Stimulated activated CD8-positive, alpha-beta memory T cell treated with anti-CD3 and anti-CD28 coated beads, Interleukin-2, amount 100 ng/mL, for 48 hours (primary cell): ENCODE results near the gene AP2S1.
A peak's percentile ranks its signal among the peaks of the same experiment; 100 is the strongest.
"Not testable (repeated sequence)": the region's sequence is repeated elsewhere in the genome, so short reads cannot be mapped to it uniquely, and the experiment has no call there.

ENCODE experiments used
- DNase-seq, 2 donors: peaks; one replicate each; pipeline ENCODE4 v3.0.0-alpha.2; 2020; ENCODE audit warnings: low read depth in 2 of 2

Gene AP2S1

GRCh38 chr19:46867170-46867569 is 16.5 kb upstream of the AP2S1 start:
- no peak for DNase-seq

- DNase-seq = no peak
These were observed 15.9 kb upstream of the AP2S1 start for GRCh38 chr19:46866407-46867136.

GRCh38 chr19:46863818-46864629 is 13.4 kb upstream of the AP2S1 start:
- DNase-seq = no peak

GRCh38 chr19:46862974-46863632 is 12.5 kb upstream of the AP2S1 start:
- DNase-seq = no peak

GRCh38 chr19:46862503-46862834 is 11.8 kb upstream of the AP2S1 start:
- no peak for DNase-seq

- DNase-seq = no peak
These were observed 11.3 kb upstream of the AP2S1 start for GRCh38 chr19:46861691-46862502.

GRCh38 chr19:46860846-46861690 is 10.4 kb upstream of the AP2S1 start, which contains the start of gene ARHGAP35:
TSS of gene ARHGAP35 (plus strand) at chr19:46860997. CDS start at chr19:46918676, 57,679 bp downstream.
- peak in 1 of 2 donors; percentile 11 for DNase-seq

- peak; percentile 92 to 97 for DNase-seq
These were observed 9.6 kb upstream of the AP2S1 start for GRCh38 chr19:46860125-46860845.

- DNase-seq = no peak
These were observed 9.0 kb upstream of the AP2S1 start for GRCh38 chr19:46859637-46860124.

GRCh38 chr19:46856062-46857022 is 5.7 kb upstream of the AP2S1 start:
- DNase-seq = peak; percentile 87 to 90

GRCh38 chr19:46854698-46855097 is 4.1 kb upstream of the AP2S1 start:
- not testable (repeated sequence) for DNase-seq

- no peak for DNase-seq
These were observed 2.2 kb upstream of the AP2S1 start for GRCh38 chr19:46852830-46853229.

GRCh38 chr19:46849610-46850009 is 1.0 kb downstream of the AP2S1 start:
- no peak for DNase-seq

GRCh38 chr19:46848389-46848788 is 2.3 kb downstream of the AP2S1 start:
- DNase-seq = no peak

GRCh38 chr19:46847528-46847927 is 3.1 kb downstream of the AP2S1 start:
- DNase-seq = no peak

- no peak for DNase-seq
These were observed 4.6 kb downstream of the AP2S1 start for GRCh38 chr19:46845959-46846459.

GRCh38 chr19:46844067-46844489 is 6.6 kb downstream of the AP2S1 start:
- no peak for DNase-seq

GRCh38 chr19:46842791-46843190 is 7.9 kb downstream of the AP2S1 start:
- DNase-seq = no peak
